Activated T-helper 2 cell treated with anti-CD3 and anti-CD28 coated beads, Interferon-gamma antibody, Interleukin-2, Interleukin-4, amounts not matched to agents 10 μg/mL and 5 μg/mL and 100 μg/mL, durations not matched to agents 14 hours and 24 hours and 36 hours (primary cell): ENCODE data around the gene PRELID3B. TPM values are rescaled to one million over a fixed set of nuclear protein-coding genes. Genes with fewer than 3 reads are reported as not detected.
A peak's percentile ranks its signal among the peaks of the same experiment; 100 is the strongest.

Experiments
- DNase-seq: peaks from one replicate; pipeline ENCODE4 v3.0.0; 2021; ENCODE audit warnings: low spot score
- H3K27ac Mint-ChIP-seq: one replicate; pipeline ENCODE4 v1.8.0; 2021; ENCODE audit warnings: mixed read lengths
- H3K27me3 Mint-ChIP-seq: one replicate; pipeline ENCODE4 v1.8.0; 2021; ENCODE audit warnings: low read depth, mixed read lengths
- H3K36me3 Mint-ChIP-seq: one replicate; pipeline ENCODE4 v1.8.0; 2021; ENCODE audit warnings: low read depth, mixed read lengths
- H3K4me1 Mint-ChIP-seq: one replicate; pipeline ENCODE4 v1.8.0; 2021; ENCODE audit warnings: low read depth, mixed read lengths
- H3K4me3 Mint-ChIP-seq: one replicate; pipeline ENCODE4 v1.8.0; 2021; ENCODE audit warnings: low read depth, mild to moderate bottlenecking, moderate library complexity, mixed read lengths
- H3K9me3 Mint-ChIP-seq: one replicate; pipeline ENCODE4 v1.8.0; 2021; ENCODE audit warnings: mixed read lengths
- intact Hi-C: fragments of 100-400 bp; cut with micrococcal nuclease; formaldehyde crosslinking; loops from one replicate; pipeline ENCODE4 v1.15.1; 2023
- total RNA-seq: library from RNA; stranded (reverse); gene quantifications from 2 replicates; pipeline ENCODE4 v1.2.3, GENCODE V29; 2022

PRELID3B gene
- total RNA-seq, 1 donor from 2014 or later, result 112 TPM

- peaks cover 47% of the 10 kb centered on the region for H3K4me1 Mint-ChIP-seq
- no peaks in the 10 kb centered on the region for H3K27me3 Mint-ChIP-seq
- H3K9me3 Mint-ChIP-seq, result no peaks in the 10 kb centered on the region
- DNase-seq, result no peak
- no peak overlapping the region for H3K27ac Mint-ChIP-seq
- intact Hi-C loops, result no loop called here
- H3K36me3 Mint-ChIP-seq, result no peaks in the 10 kb centered on the region
- H3K4me3 Mint-ChIP-seq, result no peak overlapping the region
Measured at GRCh38 chr20:59010321-59010994, 32.1 kb downstream of the PRELID3B start.

DNA sequence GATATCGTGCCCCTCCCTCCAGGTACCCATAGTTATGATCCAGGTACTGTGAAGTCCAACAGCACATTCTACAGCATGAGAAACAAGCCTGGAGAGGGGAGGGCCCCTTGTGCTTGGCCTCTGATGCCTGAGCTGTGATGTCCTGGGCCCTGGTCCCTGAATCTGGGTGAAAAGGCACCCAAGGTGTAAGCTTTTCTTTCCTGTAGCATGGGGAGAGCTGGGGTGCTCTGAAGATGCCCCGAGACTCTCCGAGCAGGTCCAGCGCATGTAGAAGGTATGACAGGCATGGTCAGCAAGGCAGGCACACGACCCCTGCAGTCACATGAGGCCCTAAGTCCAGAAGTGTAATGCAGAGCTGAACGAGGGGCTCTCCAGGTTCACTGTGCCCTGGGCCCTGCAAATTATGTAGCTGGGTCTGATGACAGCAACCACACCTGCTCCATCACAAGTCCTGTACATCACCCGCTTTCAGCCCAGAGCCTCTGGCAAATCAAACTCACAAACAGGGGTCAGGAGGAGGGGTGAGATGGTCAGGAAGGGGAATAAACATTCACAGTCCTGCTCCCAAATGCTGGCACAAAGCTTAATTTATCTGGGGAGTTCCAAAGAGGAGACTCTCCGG lies 33.8 kb downstream of the PRELID3B start:
- Mint-ChIP-seq H3K4me1 (peaks cover 52% of the 10 kb centered on the region), H3K36me3 (peaks cover 12% of the 10 kb centered on the region), H3K27me3 (no peaks in the 10 kb centered on the region), H3K9me3 (no peaks in the 10 kb centered on the region), H3K4me3 (no peak overlapping the region), H3K27ac (no peak overlapping the region)
- DNase-seq, result no peak
- intact Hi-C loops, result loop anchor here (5.0 kb wide), 1 partner anchor 33 kb away; the partner anchor contains the start of gene PRELID3B

DNA sequence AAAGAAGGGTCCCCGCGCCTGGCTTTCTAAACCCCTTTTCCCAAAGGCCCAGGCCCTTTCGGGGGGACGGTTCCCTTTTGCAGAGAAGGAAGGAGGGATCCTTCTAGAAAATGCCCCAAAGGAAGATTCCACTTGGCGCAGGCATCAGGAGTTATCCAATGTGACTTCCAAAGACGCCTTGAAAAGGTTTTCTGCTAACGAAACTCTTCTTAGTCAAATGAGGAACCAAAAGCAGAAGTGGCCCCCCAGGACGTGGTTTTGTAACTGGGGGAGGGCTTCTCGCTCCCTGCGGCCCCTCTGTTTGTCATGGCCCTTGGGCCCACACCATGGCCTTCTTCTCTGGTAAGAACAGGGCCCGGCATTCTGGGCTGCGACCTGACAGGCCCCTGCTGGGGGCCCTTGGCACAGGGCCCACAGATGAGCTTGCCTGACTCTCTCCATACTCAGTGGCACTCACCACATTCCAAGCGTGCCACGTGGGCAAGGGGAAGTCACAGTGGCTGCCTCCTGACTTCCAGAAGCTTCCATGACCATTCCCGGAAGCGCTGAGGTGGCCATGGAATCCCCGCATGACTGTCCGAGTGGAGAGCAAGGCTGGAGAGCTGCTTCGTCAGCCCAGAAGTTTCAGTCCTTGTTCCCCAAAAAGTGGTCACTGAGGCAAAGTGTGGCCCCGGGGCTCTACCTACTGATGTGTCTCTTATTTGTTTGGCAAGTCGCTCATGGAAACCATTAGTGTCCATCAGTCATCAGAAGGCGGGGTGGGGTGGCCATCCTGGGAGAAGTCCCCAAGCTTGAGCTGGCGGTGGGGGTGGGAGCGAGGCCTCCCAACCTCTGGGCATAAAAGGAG lies 34.7 kb downstream of the PRELID3B start:
- Mint-ChIP-seq H3K27me3 (no peaks in the 10 kb centered on the region), H3K4me3 (peak overlapping the region; percentile 81), H3K36me3 (peaks cover 20% of the 10 kb centered on the region), H3K9me3 (no peaks in the 10 kb centered on the region), H3K27ac (peak overlapping the region; percentile 79), H3K4me1 (peaks cover 49% of the 10 kb centered on the region)
- intact Hi-C loops, result loop anchor here (5.0 kb wide), 1 partner anchor 34 kb away; the partner anchor contains the start of gene PRELID3B
- DNase-seq, result no peak

- Mint-ChIP-seq H3K4me1 (peaks cover 43% of the 10 kb centered on the region), H3K27me3 (no peaks in the 10 kb centered on the region), H3K27ac (peak within 1 kb of the TSS; percentile 93), H3K9me3 (no peaks in the 10 kb centered on the region), H3K4me3 (peak within 1 kb of the TSS; percentile 81), H3K36me3 (peaks cover 27% of the 10 kb centered on the region)
- peak; percentile 39 for DNase-seq
- intact Hi-C loops, result loop anchor here (5.0 kb wide), 1 partner anchor 35 kb away; the partner anchor contains the start of gene PRELID3B
Measured at GRCh38 chr20:59006864-59007664, 35.5 kb downstream of the PRELID3B start, which contains the start of gene CTSZ. TSS of gene CTSZ (minus strand) at chr20:59007254. CDS start at chr20:59007128, 126 bp downstream.

DNA sequence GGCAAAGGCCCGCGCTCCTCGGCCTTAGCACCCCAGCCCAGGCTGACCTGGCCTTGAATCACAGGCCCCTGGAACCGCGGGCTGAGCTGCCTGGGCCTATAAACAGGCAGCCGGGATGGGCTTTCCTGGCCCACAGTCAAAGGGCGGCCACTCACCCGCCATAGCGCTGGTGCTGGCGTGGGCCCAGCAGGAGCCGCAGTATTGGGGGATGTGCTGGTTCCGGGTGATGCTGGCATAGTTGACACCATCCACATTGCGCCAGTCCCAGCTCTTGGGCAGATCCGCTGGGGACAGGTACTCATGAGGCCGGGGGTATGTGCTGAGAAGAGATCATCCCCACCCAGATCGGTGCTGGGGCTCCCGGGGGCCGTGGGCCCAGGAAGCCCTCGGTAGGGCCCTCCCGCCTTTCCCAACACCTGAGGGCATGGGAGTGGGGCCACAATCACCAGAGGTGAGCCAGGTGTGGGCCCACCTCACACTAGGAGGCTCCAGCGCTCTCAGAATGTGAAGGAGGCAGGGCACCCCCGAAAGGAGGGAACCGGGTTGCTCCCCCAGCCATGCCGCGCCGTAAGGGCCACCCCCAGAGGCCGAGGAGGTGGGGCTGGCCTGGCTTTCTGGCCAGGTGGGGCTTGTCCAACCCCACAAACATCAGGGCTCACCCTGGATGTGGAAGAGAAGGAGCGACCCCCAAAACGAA lies 36.3 kb downstream of the PRELID3B start:
- H3K27ac Mint-ChIP-seq, result peak overlapping the region; percentile 93

GRCh38 chr20:59005523-59006166 lies 36.9 kb downstream of the PRELID3B start:
- H3K4me3 Mint-ChIP-seq, result peak overlapping the region; percentile 80
- peaks cover 32% of the 10 kb centered on the region for H3K36me3 Mint-ChIP-seq
- no peaks in the 10 kb centered on the region for H3K9me3 Mint-ChIP-seq
- no peak for DNase-seq
- H3K27me3 Mint-ChIP-seq, result no peaks in the 10 kb centered on the region
- H3K27ac Mint-ChIP-seq, result peak overlapping the region; percentile 93
- H3K4me1 Mint-ChIP-seq, result peaks cover 35% of the 10 kb centered on the region
- intact Hi-C loops, result loop anchor here (2.0 to 5.0 kb wide), 2 partner anchors 19 to 37 kb away; partner anchors contain the start of gene PRELID3B

More for the DNA sequence above, 36.3 kb downstream of the PRELID3B start:
- no peaks in the 10 kb centered on the region for H3K27me3 Mint-ChIP-seq
- H3K9me3 Mint-ChIP-seq, result no peaks in the 10 kb centered on the region
- no peak for DNase-seq
- H3K4me1 Mint-ChIP-seq, result peaks cover 35% of the 10 kb centered on the region
- peak overlapping the region; percentile 80 for H3K4me3 Mint-ChIP-seq
- peaks cover 32% of the 10 kb centered on the region for H3K36me3 Mint-ChIP-seq
- intact Hi-C loops, result loop anchor here (5.0 kb wide), 1 partner anchor 36 kb away; the partner anchor contains the start of gene PRELID3B

GRCh38 chr20:59004763-59005522 lies 37.6 kb downstream of the PRELID3B start:
- H3K9me3 Mint-ChIP-seq, result no peaks in the 10 kb centered on the region
- no peak for DNase-seq
- H3K36me3 Mint-ChIP-seq, result peaks cover 35% of the 10 kb centered on the region
- H3K4me3 Mint-ChIP-seq, result peak overlapping the region; percentile 80
- no peaks in the 10 kb centered on the region for H3K27me3 Mint-ChIP-seq
- peak overlapping the region; percentile 93 for H3K27ac Mint-ChIP-seq
- H3K4me1 Mint-ChIP-seq, result peaks cover 32% of the 10 kb centered on the region
- intact Hi-C loops, result loop anchor here (2.0 to 5.0 kb wide), 2 partner anchors 18 to 37 kb away; partner anchors contain the start of gene PRELID3B

GRCh38 chr20:59004493-59004762 lies 38.2 kb downstream of the PRELID3B start:
- Mint-ChIP-seq H3K4me1 (peaks cover 30% of the 10 kb centered on the region), H3K36me3 (peaks cover 35% of the 10 kb centered on the region), H3K4me3 (peak overlapping the region; percentile 80), H3K27me3 (no peaks in the 10 kb centered on the region), H3K27ac (peak overlapping the region; percentile 93), H3K9me3 (no peaks in the 10 kb centered on the region)
- no peak for DNase-seq
- intact Hi-C loops, result loop anchor here (2.0 kb wide), 1 partner anchor 18 kb away; no protein-coding TSS in a partner anchor

DNA sequence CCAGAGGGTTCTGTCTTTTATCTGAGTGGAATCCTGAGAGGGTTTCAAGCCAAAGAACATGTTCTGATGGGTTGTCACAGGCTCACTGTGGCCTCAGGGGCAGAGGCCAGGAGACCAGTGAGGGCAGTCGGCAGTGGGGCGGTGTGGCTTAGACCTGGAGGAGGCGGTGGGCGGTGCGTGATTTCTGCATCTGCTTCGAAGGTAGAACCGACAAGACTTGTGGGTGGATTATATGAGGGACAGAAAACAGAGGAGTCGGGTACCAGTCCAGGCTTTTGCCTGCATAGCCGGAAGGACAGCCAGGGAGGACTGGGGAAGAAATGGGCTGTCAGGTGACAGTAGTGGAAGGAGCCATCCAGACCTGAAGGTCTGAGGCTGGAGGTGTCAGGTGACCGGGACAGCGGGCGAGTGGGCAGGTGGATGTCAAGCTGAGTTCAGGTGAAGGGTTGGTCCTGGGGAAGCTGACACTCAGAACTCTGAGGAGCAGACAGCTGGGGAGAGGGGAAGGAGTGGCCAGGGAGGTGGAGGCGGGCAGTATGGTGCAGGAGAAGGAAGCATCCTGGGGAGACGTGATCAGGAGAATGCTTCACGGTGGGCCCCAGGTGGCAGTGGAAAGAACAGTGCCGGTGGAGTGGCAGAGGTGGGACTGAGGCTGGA lies 38.6 kb downstream of the PRELID3B start:
- DNase-seq, result no peak
- intact Hi-C loops, result loop anchor here (2.0 kb wide), 1 partner anchor 17 kb away; no protein-coding TSS in a partner anchor
- Mint-ChIP-seq H3K27ac (peak overlapping the region; percentile 93), H3K9me3 (no peaks in the 10 kb centered on the region), H3K4me3 (peak overlapping the region; percentile 80), H3K36me3 (peaks cover 35% of the 10 kb centered on the region), H3K4me1 (peaks cover 30% of the 10 kb centered on the region), H3K27me3 (no peaks in the 10 kb centered on the region)

DNA sequence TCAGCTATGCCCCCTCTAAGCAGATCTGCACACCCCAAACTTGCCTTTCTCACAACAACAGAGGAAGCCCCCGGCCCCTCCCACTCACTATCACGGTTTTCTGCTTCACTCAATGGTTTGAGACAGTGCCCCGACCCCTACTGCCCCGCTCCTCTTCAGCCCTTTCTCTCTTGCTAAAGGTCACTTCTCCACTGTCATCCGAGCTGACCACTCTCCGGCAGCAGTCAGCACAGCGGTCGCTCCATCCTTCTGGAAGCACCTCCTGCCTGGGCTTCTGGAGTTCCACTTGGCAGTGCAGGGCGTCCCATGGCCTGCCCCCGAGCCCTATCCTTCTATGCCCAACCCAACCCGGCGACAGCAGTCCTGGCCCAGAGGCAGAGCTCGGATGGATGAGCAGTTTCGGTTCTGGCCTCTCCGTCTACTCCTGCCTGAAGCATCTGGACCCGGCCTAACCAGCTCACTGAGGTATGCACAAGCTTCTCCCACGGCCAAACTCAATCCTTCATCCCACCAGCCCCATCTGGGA lies 39.6 kb downstream of the PRELID3B start:
- DNase-seq, result no peak
- Mint-ChIP-seq H3K36me3 (peaks cover 38% of the 10 kb centered on the region), H3K4me1 (peaks cover 30% of the 10 kb centered on the region), H3K9me3 (no peaks in the 10 kb centered on the region), H3K27ac (no peak overlapping the region), H3K4me3 (no peak overlapping the region), H3K27me3 (no peaks in the 10 kb centered on the region)
- intact Hi-C loops, result no loop called here
